ENCODE measurements around the gene RGS3. TPM values are rescaled to one million over a fixed set of nuclear protein-coding genes. Genes with fewer than 3 reads are reported as not detected.

Gene RGS3
- total RNA-seq, 1 donor from 2014 or later: 29.9 TPM

GRCh38 chr9:113529336-113530009 lies 65.9 kb downstream of the RGS3 start:
- Mint-ChIP-seq H3K27ac (no peak overlapping the region), H3K9me3 (no peaks in the 10 kb centered on the region), H3K4me3 (no peak overlapping the region), H3K36me3 (no peaks in the 10 kb centered on the region), H3K27me3 (no peaks in the 10 kb centered on the region), H3K4me1 (ENCODE audit: unreplicated experiment) (peaks cover 8% of the 10 kb centered on the region)
- TF ChIP-seq, protein P1, sequence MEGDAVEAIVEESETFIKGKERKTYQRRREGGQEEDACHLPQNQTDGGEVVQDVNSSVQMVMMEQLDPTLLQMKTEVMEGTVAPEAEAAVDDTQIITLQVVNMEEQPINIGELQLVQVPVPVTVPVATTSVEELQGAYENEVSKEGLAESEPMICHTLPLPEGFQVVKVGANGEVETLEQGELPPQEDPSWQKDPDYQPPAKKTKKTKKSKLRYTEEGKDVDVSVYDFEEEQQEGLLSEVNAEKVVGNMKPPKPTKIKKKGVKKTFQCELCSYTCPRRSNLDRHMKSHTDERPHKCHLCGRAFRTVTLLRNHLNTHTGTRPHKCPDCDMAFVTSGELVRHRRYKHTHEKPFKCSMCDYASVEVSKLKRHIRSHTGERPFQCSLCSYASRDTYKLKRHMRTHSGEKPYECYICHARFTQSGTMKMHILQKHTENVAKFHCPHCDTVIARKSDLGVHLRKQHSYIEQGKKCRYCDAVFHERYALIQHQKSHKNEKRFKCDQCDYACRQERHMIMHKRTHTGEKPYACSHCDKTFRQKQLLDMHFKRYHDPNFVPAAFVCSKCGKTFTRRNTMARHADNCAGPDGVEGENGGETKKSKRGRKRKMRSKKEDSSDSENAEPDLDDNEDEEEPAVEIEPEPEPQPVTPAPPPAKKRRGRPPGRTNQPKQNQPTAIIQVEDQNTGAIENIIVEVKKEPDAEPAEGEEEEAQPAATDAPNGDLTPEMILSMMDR (conservative IDR thresholded peaks at IDR 0.05): no peak
- no peak for DNase-seq (ENCODE audit: extremely low spot score, unreplicated experiment)

DNA sequence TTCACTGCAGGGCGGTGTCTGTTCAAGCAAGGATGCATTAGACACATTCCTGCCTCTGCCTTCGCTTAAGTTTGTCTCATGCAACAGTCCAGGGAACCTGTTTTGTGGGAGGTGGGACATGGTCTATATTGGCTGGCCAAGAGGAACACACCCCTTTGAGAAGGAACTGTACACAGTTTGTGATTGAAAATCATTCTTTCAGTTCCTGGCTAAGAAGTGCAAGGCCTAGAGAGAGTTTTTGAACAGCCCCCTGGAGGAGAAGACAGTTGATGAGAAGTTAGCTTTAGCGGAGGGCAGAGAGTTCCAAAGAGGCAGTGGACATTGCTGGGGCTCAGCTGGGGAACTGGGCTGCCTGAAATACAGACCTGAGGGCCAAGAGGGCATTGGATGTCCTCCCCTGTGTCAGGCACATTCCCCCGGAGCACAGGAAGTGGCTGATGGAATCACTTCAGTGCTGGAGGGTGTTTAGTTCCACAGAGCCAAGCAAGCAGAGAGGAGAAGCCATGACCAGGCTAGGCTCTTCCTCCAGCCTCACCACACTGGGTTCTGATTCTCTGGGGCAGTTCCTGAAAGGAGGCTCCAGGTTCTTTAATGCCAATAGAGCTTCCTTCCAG lies 66.6 kb downstream of the RGS3 start:
- TF ChIP-seq, protein P1 (conservative IDR thresholded peaks at IDR 0.05): no peak
- H3K4me3 Mint-ChIP-seq: no peak overlapping the region
- H3K36me3 Mint-ChIP-seq: no peaks in the 10 kb centered on the region
- no peak for DNase-seq (ENCODE audit: extremely low spot score, unreplicated experiment)
- no peaks in the 10 kb centered on the region for H3K9me3 Mint-ChIP-seq
- H3K27ac Mint-ChIP-seq: no peak overlapping the region
- H3K27me3 Mint-ChIP-seq: no peaks in the 10 kb centered on the region
- H3K4me1 Mint-ChIP-seq (ENCODE audit: unreplicated experiment): peaks cover 8% of the 10 kb centered on the region

DNA sequence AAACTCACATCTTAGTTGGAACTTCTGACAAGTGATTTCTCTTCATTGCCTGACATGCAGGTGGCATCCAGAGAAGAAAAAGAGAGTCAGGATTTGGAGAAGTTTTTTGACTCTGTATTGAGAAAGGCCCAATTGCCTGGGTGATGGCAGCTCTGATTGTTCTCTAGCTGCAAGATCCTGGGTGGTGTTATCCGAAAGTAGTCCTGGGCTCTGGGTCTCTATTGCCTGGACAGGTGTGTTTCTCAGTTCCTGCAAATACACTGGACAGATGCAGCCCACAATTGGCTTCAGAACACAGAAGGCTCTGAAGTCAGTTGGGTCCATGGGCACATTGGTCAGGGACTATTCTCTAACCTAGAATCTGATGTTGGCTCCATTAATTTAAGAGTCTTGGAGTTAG lies 67.4 kb downstream of the RGS3 start:
- H3K4me3 Mint-ChIP-seq: no peak overlapping the region
- TF ChIP-seq, protein P1 (conservative IDR thresholded peaks at IDR 0.05): no peak
- no peaks in the 10 kb centered on the region for H3K9me3 Mint-ChIP-seq
- H3K4me1 Mint-ChIP-seq (ENCODE audit: unreplicated experiment): peaks cover 14% of the 10 kb centered on the region
- no peak for DNase-seq (ENCODE audit: extremely low spot score, unreplicated experiment)
- H3K27me3 Mint-ChIP-seq: no peaks in the 10 kb centered on the region
- no peaks in the 10 kb centered on the region for H3K36me3 Mint-ChIP-seq
- no peak overlapping the region for H3K27ac Mint-ChIP-seq

DNA sequence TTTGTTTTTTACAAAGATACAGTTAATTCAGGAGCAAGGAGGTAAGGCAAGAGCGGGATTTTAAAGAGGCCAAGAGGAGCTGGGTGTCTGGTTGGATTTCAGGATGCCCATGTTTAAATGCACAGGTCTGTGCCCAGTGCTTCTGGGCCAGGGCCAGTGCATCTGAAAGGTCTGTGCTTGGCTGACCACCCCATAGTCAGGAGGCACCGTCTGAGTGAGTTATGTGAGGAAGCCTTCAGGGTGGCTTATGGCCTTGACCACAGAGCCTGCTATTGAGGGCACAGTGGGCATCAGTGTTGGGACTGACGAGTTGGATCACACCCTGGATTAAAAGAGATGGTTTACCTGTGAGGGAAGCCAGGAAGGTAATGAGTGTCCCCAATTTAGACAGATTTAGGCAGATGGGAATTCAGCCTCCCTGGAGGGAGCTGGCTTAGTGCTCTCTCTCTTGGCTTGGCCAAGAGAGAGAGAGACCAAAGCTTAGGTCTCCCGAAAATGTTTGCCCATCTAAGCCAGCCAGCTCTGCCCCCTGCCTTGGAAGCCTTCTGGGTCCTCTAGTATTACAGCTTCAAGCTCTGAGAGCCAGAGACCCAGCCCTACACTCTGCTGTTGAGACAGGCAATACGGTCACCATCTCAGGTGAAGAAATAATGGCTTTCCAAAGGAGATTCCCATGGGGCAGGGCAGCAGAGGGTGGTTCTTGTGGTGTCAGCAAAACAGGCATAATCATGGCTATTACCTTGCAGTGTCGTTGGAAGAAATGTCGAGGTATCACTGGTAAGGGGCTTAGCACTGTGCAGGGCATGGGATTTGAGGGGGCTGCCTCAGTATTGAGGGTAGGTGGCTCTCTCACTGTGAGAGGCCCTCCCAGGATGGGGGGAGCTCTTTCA lies 68.6 kb downstream of the RGS3 start:
- no peaks in the 10 kb centered on the region for H3K27me3 Mint-ChIP-seq
- TF ChIP-seq, protein P1 (conservative IDR thresholded peaks at IDR 0.05): no peak
- no peak overlapping the region for H3K27ac Mint-ChIP-seq
- H3K36me3 Mint-ChIP-seq: no peaks in the 10 kb centered on the region
- H3K4me3 Mint-ChIP-seq: no peak overlapping the region
- no peaks in the 10 kb centered on the region for H3K9me3 Mint-ChIP-seq
- no peak for DNase-seq (ENCODE audit: extremely low spot score, unreplicated experiment)
- peaks cover 11% of the 10 kb centered on the region for H3K4me1 Mint-ChIP-seq (ENCODE audit: unreplicated experiment)

- DNase-seq (ENCODE audit: extremely low spot score, unreplicated experiment): no peak
- Mint-ChIP-seq H3K27ac (no peak overlapping the region), H3K4me3 (no peak overlapping the region), H3K27me3 (no peaks in the 10 kb centered on the region), H3K36me3 (no peaks in the 10 kb centered on the region), H3K9me3 (no peaks in the 10 kb centered on the region), H3K4me1 (ENCODE audit: unreplicated experiment) (peaks cover 8% of the 10 kb centered on the region)
- TF ChIP-seq, protein P1 (conservative IDR thresholded peaks at IDR 0.05): no peak
These were observed 69.3 kb downstream of the RGS3 start for GRCh38 chr9:113532809-113533190.
